ENCODE data around the gene BUD31. TPM values are rescaled to one million over a fixed set of nuclear protein-coding genes. Genes with fewer than 3 reads are reported as not detected.
A peak's percentile ranks its signal among the peaks of the same experiment; 100 is the strongest.

Gene BUD31
- total and polyA plus RNA-seq, 2 of the 8 experiments (the other 6 are each of a cell fraction or from before 2014, with no cell fraction given) = 46.7 to 114 TPM

- Histone ChIP-seq H3K79me2 (ENCODE audit: control insufficient read depth in 1 of 2, insufficient read depth in 2 of 2, low read length in 2 of 2) (peaks cover 0 to 17% of the 10 kb centered on the region in 2 experiments; a peak in 2 of 4 replicates), H3K23me2 (ENCODE audit: low read depth, low read length) (no peaks in the 10 kb centered on the region; the same call in 1 of the 2 replicates), H3K27me3 (replicated peaks in 1 of 4; ENCODE audit: control insufficient read depth in 3 of 4, extremely low read depth in 1 of 4, insufficient read depth in 3 of 4, low read length in 3 of 4) (no peaks in the 10 kb centered on the region), H2BK15ac (ENCODE audit: low read length) (no peak overlapping the region), H4K8ac (ENCODE audit: extremely low read depth, insufficient read depth, low read length) (peak overlapping the region; percentile 11; the same call in 1 of the 2 replicates), H3K4me2 (ENCODE audit: insufficient read depth in 1 of 2, low read depth in 2 of 2, low read length in 2 of 2) (no peak overlapping the region; a peak in 1 of 4 replicates), H3K4me1 (replicated peaks in 1 of 4; ENCODE audit: control insufficient read depth in 3 of 4, insufficient read depth in 4 of 4, low read length in 3 of 4) (peaks cover 0 to 5% (median 1%) of the 10 kb centered on the region in 4 experiments; a peak in 3 of 7 replicates), H3K18ac (ENCODE audit: extremely low read depth, low read length) (no peak overlapping the region), H3K9me3 (ENCODE audit: insufficient read depth in 2 of 2, low read depth in 1 of 2, low read length in 1 of 2) (no peaks in the 10 kb centered on the region), H4K91ac (replicated peaks; ENCODE audit: insufficient read length, low read length) (peak overlapping the region; percentile 44), H3K4me3 (ENCODE audit: extremely low read depth in 1 of 4, insufficient read depth in 2 of 4, low read depth in 3 of 4, low read length in 4 of 4) (no peak overlapping the region), H2BK5ac (ENCODE audit: low read depth, low read length) (peak overlapping the region; percentile 40), H3K23ac (ENCODE audit: insufficient read length) (no peak overlapping the region), H4K5ac (ENCODE audit: insufficient read length, low read depth, low read length) (no peak overlapping the region), H2BK12ac (ENCODE audit: low read depth, low read length) (no peak overlapping the region), H3K9ac (replicated peaks in 1 of 4; ENCODE audit: extremely low read depth in 1 of 4, low read depth in 3 of 4, low read length in 3 of 4) (peak overlapping the region in 2 of 4 experiments; percentile 18 to 46; a peak in 3 of 7 replicates), H3K27ac (ENCODE audit: low read depth, low read length) (peak overlapping the region; percentile 44; the same call in 1 of the 2 replicates), H3K14ac (ENCODE audit: insufficient read length) (no peak overlapping the region), H3K4ac (replicated peaks; ENCODE audit: insufficient read length, low read depth, low read length) (no peak overlapping the region), H3K79me1 (ENCODE audit: low read depth, low read length) (peaks cover 16% of the 10 kb centered on the region), H2AK5ac (ENCODE audit: low read depth, low read length) (0 out of 2 replicates have a peak overlapping the region, but pooled peaks have one; percentile 43), H2AFZ (ENCODE audit: low read length) (no peak overlapping the region), H3K36me3 (ENCODE audit: control insufficient read depth in 2 of 4, insufficient read depth in 4 of 4, low read length in 3 of 4) (peaks cover 0 to 3% (median 0%) of the 10 kb centered on the region in 4 experiments; a peak in 2 of 8 replicates), H4K20me1 (replicated peaks in 1 of 2; ENCODE audit: control insufficient read depth in 1 of 2, insufficient read depth in 2 of 2, low read length in 2 of 2) (peaks cover 14 to 22% of the 10 kb centered on the region in 2 experiments), H2BK20ac (ENCODE audit: low read length) (no peak overlapping the region), H3K56ac (replicated peaks; ENCODE audit: insufficient read length, low read depth, low read length) (no peak overlapping the region), H2BK120ac (replicated peaks; ENCODE audit: low read depth, low read length) (no peak overlapping the region)
- WGBS, 2 experiments (ENCODE audit: extremely low coverage in 1 of 2, insufficient coverage in 1 of 2, insufficient read length in 1 of 2, insufficient replicate concordance in 2 of 2, low coverage in 1 of 2, low lambda C conversion rate in 2 of 2, missing lambda C conversion rate in 1 of 2) = 93% methylated on average over 16 of the region's 16 CpGs; no CpG with 5 or more reads in 1 of the 2 experiments
- ChIA-PET POLR2A (ENCODE audit: partially characterized antibody) (interaction anchor here (2.0 to 3.3 kb wide), 3 partner anchors 11 to 27 kb away, joined by 7 to 19 read pairs (median 18); partner anchors contain the start of genes BUD31 and PDAP1), CTCF (ENCODE audit: partially characterized antibody) (interaction anchor here (0.9 to 1.0 kb wide), 2 partner anchors 14 to 21 kb away, joined by 3 to 4 read pairs; no protein-coding TSS in a partner anchor)
- no peak for DNase-seq (ENCODE audit: low read depth in 1 of 2, low spot score in 2 of 2)
- no peak for FAIRE-seq
- TF ChIP-seq RBBP5 (IDR thresholded peaks at IDR 0.05; ENCODE audit: borderline replicate concordance, low read depth, low read length) (no peak), BRCA1 (IDR thresholded peaks at IDR 0.05; ENCODE audit: low read depth, low read length) (no peak), EGR1 (IDR thresholded peaks at IDR 0.05; ENCODE audit: borderline replicate concordance, low read depth, low read length) (no peak), YY1 (IDR thresholded peaks at IDR 0.05; ENCODE audit: low read depth, low read length) (no peak), HDAC2 (IDR thresholded peaks at IDR 0.05; ENCODE audit: borderline replicate concordance in 1 of 2, low read depth in 2 of 2, low read length in 2 of 2) (no peak), TCF12 (IDR thresholded peaks at IDR 0.05; ENCODE audit: low read depth, low read length) (no peak), SRF (IDR thresholded peaks at IDR 0.05; ENCODE audit: low read depth, low read length) (no peak), RNF2 (IDR thresholded peaks at IDR 0.05; ENCODE audit: borderline replicate concordance, low read depth, low read length, missing control alignments, poor library complexity, severe bottlenecking) (no peak), POLR2A (IDR thresholded peaks at IDR 0.05; ENCODE audit: control extremely low read depth in 1 of 2, low read depth in 2 of 2, low read length in 2 of 2) (no peak), MAFK (IDR thresholded peaks at IDR 0.05; ENCODE audit: low read depth, low read length) (no peak)
Measured at GRCh38 chr7:99380823-99381663, 27.7 kb upstream of the BUD31 start.
